8988T (cell line): ENCODE results near the gene BUD31.
"Not testable (repeated sequence)": the region's sequence is repeated elsewhere in the genome, so short reads cannot be mapped to it uniquely, and the experiment has no call there.

ENCODE experiments used
- DNase-seq: peaks from one replicate; pipeline ENCODE4 v3.0.0; 2011

The BUD31 gene

DNA sequence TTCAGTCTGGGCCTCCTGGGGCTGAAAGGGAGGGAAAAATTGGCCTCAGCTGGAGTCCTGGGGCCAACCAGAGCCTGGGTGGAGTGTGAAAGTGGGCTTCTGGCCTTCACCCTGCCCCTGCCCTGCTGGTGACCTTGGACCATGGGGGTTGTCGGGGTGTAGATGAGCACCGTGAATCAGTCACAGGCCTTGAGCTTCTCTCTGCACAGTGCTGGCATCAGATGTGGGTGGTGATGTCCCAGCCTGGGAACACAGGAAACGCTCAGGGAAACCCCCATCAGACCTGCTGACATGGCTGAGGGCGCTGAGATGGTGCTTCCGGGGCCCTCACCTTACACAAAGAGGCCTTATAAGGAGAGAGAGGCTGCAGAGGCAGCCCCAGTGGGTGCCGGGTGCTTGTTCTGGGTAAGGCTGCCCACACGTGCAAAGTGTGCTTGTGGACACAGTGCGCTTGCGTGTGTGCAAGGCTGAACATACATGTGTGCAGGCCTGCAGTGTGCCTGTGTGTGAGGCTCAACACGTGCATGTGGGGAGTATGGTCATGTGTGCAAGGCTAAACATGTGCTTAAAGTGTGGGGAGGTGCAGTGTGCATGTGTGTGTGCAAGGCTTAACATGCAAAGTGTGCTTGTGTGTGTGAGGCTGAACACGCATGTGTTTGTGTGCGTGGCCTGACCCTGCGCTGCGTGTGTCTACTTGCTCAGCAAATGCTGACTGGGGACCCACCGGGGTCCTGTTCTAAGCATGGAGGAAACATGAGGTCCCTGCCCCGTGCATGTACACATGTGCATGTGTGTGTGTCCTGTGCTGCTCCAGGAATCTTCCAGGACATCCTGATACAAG, 27.7 kb upstream of the BUD31 start:
- no peak for DNase-seq

DNA sequence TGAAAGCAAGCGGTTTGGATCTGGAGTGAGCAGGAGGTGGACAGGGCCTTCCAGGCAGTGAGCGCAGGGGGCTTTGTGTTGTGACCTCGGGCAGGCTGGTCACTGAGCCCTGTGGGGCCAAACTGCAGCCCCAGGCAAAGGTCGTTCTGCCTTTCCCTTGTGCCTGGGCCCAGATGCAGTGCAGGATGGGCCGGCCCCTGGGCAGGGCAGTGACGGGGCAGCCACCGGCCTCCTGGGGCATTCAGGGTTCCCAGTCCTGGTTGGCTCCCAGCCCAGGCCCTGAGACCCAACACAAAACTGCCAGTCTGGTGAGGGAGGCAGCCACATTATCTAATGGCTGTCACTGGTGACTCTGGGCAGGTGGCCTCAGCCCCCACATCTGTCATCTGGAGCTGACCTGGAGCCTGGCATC, 27.1 kb upstream of the BUD31 start:
- no peak for DNase-seq

GRCh38 chr7:99383203-99383602, 25.6 kb upstream of the BUD31 start:
- DNase-seq: no peak

DNA sequence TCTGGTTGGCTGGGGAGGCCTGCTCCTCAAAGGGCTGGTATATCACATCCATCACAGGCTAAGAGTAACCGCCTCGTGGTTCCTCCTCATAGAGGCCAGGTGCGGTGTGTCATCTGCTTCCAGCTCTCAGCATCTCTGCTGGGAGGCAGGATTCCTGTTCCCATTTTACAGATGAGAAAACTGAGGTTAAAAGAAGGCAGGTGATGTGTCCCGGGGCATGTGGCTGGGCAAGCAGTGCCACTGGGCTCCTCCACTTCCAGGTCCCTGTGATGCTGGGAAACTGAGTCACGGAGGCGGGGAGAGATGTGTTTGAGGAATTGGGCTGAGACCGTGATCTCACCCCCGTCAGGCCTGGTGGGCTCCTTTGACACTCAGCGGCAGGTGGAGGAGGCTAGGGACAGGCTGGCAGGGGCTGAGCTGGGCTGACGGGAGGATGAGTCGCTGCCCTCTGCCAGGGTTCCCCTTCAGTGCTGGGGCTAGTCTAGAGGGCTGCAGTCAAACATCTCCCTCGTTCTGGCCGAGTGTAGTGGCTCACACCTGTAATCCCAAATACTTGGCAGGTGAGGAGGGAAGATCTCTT, 24.9 kb upstream of the BUD31 start:
- DNase-seq: no peak

DNA sequence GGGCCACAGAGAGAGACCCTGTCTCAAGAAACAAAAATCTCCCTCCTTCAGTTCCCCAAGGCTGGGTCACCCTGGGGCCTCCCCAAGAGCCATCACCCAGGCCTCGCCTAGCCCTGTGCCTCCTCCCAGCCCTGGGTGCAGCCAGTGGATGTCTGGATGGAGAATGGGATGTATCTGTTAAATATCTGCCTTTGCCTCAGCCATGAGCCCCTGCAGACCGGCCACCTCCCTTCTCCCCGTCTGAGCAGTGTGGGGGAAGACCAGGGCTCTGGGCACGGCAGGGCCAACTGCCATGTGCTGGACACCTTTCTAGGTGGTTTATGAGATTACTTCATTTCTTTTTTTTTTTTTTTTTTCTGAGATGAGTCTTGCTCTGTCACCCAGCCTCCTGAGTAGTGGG, 24.2 kb upstream of the BUD31 start:
- DNase-seq: no peak

DNA sequence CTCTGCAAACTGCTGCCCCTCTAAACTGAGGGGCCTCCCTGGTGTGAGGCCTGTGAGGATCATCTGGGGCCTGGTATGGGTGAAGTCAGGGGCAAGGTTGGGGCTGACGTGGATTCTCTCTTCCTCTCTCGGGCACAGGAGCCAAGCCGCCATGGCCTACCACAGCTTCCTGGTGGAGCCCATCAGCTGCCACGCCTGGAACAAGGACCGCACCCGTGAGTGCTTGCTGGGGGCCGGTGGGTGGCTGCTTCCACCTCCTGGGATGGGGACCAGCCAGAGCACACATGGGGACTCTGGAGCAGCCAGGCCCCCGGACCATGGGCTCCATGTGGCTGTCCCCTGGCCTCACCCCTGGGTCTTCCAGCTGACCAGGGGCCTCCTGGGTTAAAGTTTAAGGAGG, 23.2 kb upstream of the BUD31 start:
- DNase-seq: no peak

- DNase-seq: no peak
Measured at GRCh38 chr7:99386584-99387238, 22.1 kb upstream of the BUD31 start.

DNA sequence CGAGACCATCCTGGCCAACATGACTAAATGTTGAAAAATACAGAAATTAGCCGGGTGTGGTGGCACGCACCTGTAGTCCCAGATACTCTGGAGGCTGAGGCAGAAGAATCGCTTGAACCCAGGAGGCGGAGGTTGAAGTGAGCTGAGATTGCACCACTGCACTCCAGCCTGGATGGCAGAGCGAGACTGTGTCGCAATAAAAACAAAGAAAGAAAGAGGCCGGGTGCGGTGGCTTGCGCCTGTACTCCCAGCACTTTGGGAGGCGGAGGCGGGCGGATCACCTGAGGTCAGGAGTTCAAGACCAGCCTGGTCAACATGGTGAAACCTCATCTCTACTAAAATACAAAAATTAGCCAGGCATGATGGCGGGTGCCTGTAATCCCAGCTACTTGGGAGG, 21.5 kb upstream of the BUD31 start:
- DNase-seq: not testable (repeated sequence)

- DNase-seq: no peak
Measured at GRCh38 chr7:99387912-99388311, 20.9 kb upstream of the BUD31 start.

DNA sequence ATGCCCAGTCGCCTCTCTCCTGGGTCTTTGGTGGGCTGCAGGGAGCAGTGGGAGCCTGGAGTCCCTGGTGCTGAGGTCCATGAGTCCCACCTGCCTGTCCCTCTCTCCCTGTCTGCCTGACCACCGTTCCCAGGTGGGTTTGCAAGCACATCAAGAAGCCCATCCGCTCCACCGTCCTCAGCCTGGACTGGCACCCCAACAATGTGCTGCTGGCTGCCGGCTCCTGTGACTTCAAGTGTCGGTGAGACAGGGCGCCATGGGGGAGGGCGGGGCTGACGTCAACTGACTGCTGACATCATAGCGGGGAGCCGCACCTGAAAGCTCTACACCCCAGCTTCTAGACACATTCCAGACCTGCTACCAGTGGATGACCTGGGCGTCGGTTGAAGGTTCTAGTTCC, 19.0 kb upstream of the BUD31 start:
- no peak for DNase-seq

DNA sequence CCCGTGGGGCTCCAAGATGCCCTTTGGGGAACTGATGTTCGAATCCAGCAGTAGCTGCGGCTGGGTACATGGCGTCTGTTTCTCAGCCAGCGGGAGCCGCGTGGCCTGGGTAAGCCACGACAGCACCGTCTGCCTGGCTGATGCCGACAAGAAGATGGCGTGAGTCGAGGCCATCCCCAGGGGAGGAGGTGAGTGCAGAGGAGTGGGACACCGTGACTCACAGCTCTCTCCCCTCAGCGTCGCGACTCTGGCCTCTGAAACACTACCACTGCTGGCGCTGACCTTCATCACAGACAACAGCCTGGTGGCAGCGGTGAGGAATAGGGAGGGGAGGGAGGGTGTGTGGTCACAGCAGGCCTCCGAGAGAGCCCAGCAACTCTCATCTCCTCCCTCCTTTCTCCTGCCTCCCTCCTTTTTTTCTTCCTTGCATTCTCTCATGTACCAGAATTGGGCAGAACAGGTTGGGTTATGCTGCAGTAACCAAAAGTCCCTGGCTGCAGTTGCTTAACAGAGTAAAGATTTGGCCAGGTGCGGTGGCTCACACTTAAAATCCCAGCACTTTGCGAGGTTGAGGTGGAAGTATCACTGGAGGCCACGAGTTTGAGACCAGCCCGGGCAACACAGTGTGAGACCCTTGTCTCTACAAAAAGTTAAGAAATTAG, 17.7 kb upstream of the BUD31 start:
- no peak for DNase-seq

- no peak for DNase-seq
Measured at GRCh38 chr7:99392046-99392445, 16.7 kb upstream of the BUD31 start.

GRCh38 chr7:99392659-99393354, 16.0 kb upstream of the BUD31 start:
- DNase-seq: no peak

GRCh38 chr7:99393355-99394187, 15.2 kb upstream of the BUD31 start:
- no peak for DNase-seq

DNA sequence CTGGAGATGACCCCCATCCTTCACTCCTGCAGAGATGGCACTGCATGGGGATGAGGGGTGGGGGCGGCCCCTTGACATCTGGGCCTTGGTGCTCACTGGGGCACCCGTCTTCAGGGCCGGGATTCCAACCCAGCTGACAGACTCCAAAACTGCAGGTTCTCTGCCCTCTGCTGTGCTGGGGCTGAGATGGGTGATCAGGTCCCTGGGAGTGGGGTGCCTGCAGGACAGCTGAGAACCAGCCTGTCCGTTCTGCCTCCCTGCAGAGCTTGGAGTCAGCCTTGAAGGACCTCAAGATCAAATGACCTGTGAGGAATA, 14.6 kb upstream of the BUD31 start:
- no peak for DNase-seq

GRCh38 chr7:99395616-99396327, 13.0 kb upstream of the BUD31 start:
- no peak for DNase-seq

DNA sequence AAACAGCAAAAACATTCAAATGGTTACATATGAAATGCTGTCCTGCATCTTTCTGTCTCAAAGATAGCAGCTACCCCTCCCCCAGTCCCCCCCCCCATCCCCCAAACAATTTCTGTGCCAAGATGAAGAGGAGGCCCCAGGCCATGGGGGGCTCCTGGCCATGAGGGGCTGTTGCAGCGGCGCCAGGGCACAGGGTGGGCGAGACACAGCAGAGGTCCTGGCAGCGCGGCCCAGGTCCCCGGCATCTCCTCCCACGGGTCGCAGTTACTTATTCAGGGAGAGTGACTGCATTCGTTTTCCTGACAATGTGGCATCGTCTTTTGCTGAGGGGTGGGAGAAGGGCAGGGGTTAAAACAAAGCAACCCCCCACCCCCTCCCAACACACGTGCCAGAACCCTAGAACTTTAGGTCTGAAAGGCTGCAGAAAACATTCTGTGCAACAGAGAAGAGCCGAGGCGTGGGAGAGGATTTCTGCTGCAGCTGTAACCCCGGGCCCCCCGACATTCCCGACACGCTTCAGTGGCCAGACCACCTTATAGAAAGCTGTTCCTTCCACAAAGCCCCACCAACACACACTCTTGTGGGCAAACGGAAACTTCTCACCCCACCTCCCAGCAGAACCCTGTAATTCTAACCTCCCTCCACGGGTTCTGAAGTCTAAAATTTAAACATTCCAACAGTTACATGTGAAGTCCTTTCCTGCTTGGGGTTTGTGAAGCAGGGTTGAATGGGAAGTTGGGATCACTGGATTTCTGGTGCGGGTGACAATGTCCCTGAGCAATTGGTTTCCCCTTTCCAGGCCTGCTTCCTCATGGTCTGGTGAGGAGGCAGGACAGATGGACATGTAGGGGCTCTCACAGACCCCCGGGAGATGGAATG, 12.1 kb upstream of the BUD31 start:
- DNase-seq: no peak

DNA sequence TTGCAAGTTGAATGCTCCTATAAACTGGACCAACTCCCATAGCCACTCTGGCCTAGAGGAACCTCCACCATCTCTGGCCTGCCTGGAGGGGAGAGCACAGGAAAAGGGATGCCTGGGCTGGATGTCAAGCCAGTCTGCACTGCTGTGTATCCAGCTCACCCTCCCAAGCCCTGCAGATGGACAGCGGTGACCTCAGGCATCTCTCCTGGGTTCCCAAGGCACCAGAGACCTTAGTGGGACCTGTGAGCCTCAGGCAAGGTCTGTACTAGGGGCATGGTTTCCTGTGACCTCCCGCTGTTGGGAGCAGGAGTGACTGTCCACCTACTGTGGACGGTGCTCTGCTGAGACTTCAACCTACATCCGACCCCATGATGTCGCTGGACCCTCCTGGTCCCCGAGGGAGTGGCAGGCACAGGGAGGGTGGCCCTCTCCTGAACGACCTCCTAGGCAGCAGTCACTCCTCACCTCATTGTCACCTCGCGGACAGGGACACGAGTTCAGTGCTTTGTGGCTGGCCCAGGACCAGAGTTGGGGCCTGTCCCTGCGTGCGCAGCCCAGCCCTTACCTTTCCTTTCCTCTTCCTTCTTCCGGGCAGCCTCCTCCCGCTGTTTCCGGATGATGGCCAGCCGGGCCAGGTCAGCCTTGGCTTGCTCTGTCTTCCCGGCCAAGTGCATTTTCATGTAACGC, 11.3 kb upstream of the BUD31 start:
- no peak for DNase-seq

GRCh38 chr7:99398891-99399445, 9.8 kb upstream of the BUD31 start:
- no peak for DNase-seq

DNA sequence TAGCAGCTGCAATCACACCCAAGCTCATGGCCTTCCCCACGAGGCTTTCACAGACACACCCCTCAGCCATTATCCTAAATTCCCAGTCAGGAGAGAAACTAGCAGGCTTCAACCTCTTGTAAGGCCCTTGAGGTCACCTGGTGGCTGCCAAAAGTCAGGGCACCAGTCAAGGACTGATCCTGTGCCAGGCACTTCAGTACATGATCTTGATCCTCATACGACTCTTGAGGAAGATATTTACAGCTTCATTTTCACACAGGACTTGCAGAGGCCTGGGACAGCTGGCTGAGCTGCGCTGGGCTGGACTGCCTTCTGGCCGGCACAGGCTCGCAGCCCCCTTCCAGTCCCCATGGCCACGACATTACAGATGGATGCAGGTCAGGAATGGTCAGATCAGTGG, 9.2 kb upstream of the BUD31 start:
- DNase-seq: no peak
